Measurements from ENCODE around the gene TECPR1. TPM values are rescaled to one million over a fixed set of nuclear protein-coding genes. Genes with fewer than 3 reads are reported as not detected.
A peak's percentile ranks its signal among the peaks of the same experiment; 100 is the strongest.

Gene TECPR1
- total and polyA plus RNA-seq, 2 donors (not counting 3 experiments of a cell fraction or from before 2014, with no cell fraction given) = 12.3 to 97.5 TPM

DNA sequence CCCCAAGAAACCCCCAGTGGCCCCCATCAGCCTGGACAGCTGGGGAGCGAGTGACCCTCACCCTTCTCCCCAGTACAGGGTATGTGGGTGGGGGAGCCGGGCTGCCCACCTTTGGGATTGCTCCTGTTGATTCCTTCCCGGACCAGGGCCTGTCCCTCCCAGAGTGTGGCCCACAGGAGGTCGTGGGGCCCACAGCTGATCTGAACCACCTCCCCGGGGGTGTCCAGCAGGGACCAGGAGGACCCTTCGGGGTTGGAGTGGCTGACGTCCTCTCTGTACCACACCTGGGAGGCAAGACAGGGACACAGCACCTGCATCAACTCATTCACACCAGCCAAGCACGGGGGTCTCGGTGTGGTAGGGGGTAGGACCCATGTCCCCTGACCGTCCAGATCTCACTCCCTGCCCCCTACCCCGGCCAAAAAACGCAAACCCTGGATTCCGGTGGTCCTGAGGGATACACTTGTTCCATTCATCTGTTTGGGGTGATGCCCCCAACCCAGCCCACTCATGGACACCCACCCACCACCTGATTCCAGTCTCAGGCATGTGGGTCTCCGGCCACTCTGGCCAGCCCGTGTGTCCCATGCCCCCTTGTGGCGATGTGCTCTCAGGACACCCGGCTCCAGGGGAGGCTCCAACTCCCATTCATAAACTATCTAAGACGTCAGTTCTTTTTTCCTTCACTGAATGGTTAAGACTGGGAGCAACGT lies 10.9 kb downstream of the TECPR1 start:
- Histone ChIP-seq H3K4me2 (ENCODE audit: insufficient read depth, low read length) (no peak overlapping the region), H3K4me3 (replicated peaks in 1 of 3; ENCODE audit: insufficient read depth in 1 of 3, low read depth in 1 of 3, low read length in 3 of 3) (no peak overlapping the region), H3K9me1 (replicated peaks; ENCODE audit: control insufficient read depth, extremely low read depth, insufficient read depth, low read length) (no peaks in the 10 kb centered on the region), H3K27me3 (ENCODE audit: control insufficient read depth in 2 of 2, insufficient read depth in 2 of 2, low read length in 2 of 2) (no peaks in the 10 kb centered on the region), H3K79me2 (ENCODE audit: control insufficient read depth, insufficient read depth, low read length) (peaks cover 5% of the 10 kb centered on the region), H3K9ac (replicated peaks; ENCODE audit: extremely low read depth, insufficient read depth, low read length) (no peak overlapping the region), H2AFZ (ENCODE audit: low read depth, low read length) (no peak overlapping the region), H3K36me3 (ENCODE audit: control insufficient read depth in 2 of 2, extremely low read depth in 1 of 2, insufficient read depth in 2 of 2, low read length in 2 of 2) (peaks cover 8 to 33% of the 10 kb centered on the region in 2 experiments), H3K4me1 (ENCODE audit: control insufficient read depth, extremely low read depth, insufficient read depth, low read length) (peaks cover 12% of the 10 kb centered on the region), H3K27ac (ENCODE audit: insufficient read depth, low read depth, low read length) (no peak overlapping the region), H4K20me1 (replicated peaks; ENCODE audit: control insufficient read depth, extremely low read depth, insufficient read depth, low read length) (no peaks in the 10 kb centered on the region), H3K9me3 (replicated peaks; ENCODE audit: control insufficient read depth, insufficient read depth, low read length) (no peaks in the 10 kb centered on the region)
- ChIA-PET CTCF (interaction anchor here (0.7 to 1.1 kb wide), 2 partner anchors 13 to 25 kb away, joined by 3 read pairs; no protein-coding TSS in a partner anchor), POLR2A (no interaction called here)
- no TSS peak for BruUV-seq (replicated peaks)
- FAIRE-seq = peak; percentile 73
- intact Hi-C loops (cut with micrococcal nuclease) (loop anchor here (1.0 kb wide), 3 partner anchors 73 to 220 kb away; partner anchors contain the start of gene LMTK2), dilution Hi-C loops (cut with MboI; ENCODE audit: extremely low pct_ligation_motif_present, low sequenced_read_pairs) (no loop called here)
- peak; percentile 54 for DNase-seq (ENCODE audit: low read depth, low spot score)
- TF ChIP-seq CTCF (IDR thresholded peaks at IDR 0.05; ENCODE audit: extremely low read depth in 1 of 2, insufficient read depth in 1 of 2, low read depth in 1 of 2, low read length in 2 of 2) (peak; percentile 86 to 93), JUN (IDR thresholded peaks at IDR 0.05; ENCODE audit: borderline replicate concordance, insufficient read depth, insufficient read length, low read depth) (no peak), FOS (IDR thresholded peaks at IDR 0.05; ENCODE audit: borderline replicate concordance, insufficient read depth, low read length) (no peak)

- dilution Hi-C loops (cut with MboI; ENCODE audit: extremely low pct_ligation_motif_present, low sequenced_read_pairs) = no loop called here
- Histone ChIP-seq H3K4me2 (ENCODE audit: insufficient read depth, low read length) (no peak overlapping the region), H3K27me3 (ENCODE audit: control insufficient read depth in 2 of 2, insufficient read depth in 2 of 2, low read length in 2 of 2) (no peaks in the 10 kb centered on the region), H3K36me3 (ENCODE audit: control insufficient read depth in 2 of 2, extremely low read depth in 1 of 2, insufficient read depth in 2 of 2, low read length in 2 of 2) (peaks cover 8 to 28% of the 10 kb centered on the region in 2 experiments), H2AFZ (ENCODE audit: low read depth, low read length) (no peak overlapping the region), H3K9me1 (replicated peaks; ENCODE audit: control insufficient read depth, extremely low read depth, insufficient read depth, low read length) (no peaks in the 10 kb centered on the region), H3K9me3 (replicated peaks; ENCODE audit: control insufficient read depth, insufficient read depth, low read length) (no peaks in the 10 kb centered on the region), H4K20me1 (replicated peaks; ENCODE audit: control insufficient read depth, extremely low read depth, insufficient read depth, low read length) (no peaks in the 10 kb centered on the region), H3K27ac (ENCODE audit: insufficient read depth, low read depth, low read length) (no peak overlapping the region), H3K9ac (replicated peaks; ENCODE audit: extremely low read depth, insufficient read depth, low read length) (no peak overlapping the region), H3K79me2 (ENCODE audit: control insufficient read depth, insufficient read depth, low read length) (no peaks in the 10 kb centered on the region), H3K4me1 (ENCODE audit: control insufficient read depth, extremely low read depth, insufficient read depth, low read length) (no peaks in the 10 kb centered on the region), H3K4me3 (replicated peaks in 1 of 3; ENCODE audit: insufficient read depth in 1 of 3, low read depth in 1 of 3, low read length in 3 of 3) (no peak overlapping the region)
- BruUV-seq (replicated peaks) = no TSS peak
- no peak for FAIRE-seq
- intact Hi-C loops (cut with micrococcal nuclease) = no loop called here
- CTCF ChIA-PET = interaction anchor here (1.4 kb wide), 1 partner anchor 217 kb away, joined by 4 read pairs; no protein-coding TSS in a partner anchor
- TF ChIP-seq GATA2 (IDR thresholded peaks at IDR 0.05; ENCODE audit: insufficient read depth, insufficient read length, low read depth, low read length) = no peak
- TF ChIP-seq MYC (IDR thresholded peaks at IDR 0.05; ENCODE audit: low read depth, low read length) = no peak
- no peak for TF ChIP-seq MAX (IDR thresholded peaks at IDR 0.05; ENCODE audit: insufficient read depth, insufficient read length)
- no peak for TF ChIP-seq CTCF (IDR thresholded peaks at IDR 0.05; ENCODE audit: extremely low read depth in 1 of 2, insufficient read depth in 1 of 2, low read depth in 1 of 2, low read length in 2 of 2)
- TF ChIP-seq EZH2 (IDR thresholded peaks at IDR 0.05; ENCODE audit: borderline replicate concordance, low read depth, low read length, severe bottlenecking) = no peak
- TF ChIP-seq POLR2A (IDR thresholded peaks at IDR 0.05; ENCODE audit: low read depth, low read length) = no peak
- no peak for TF ChIP-seq POLR2AphosphoS5 (IDR thresholded peaks at IDR 0.05; ENCODE audit: insufficient read depth, low read depth, low read length)
- no peak for TF ChIP-seq FOS (IDR thresholded peaks at IDR 0.05; ENCODE audit: borderline replicate concordance, insufficient read depth, low read length)
- POLR2A ChIA-PET = no interaction called here
- no peak for DNase-seq (ENCODE audit: low read depth, low spot score)
Observed at GRCh38 chr7:98238976-98239375, 13.1 kb downstream of the TECPR1 start.
